ENCODE data around the gene APBA2. TPM values are rescaled to one million over a fixed set of nuclear protein-coding genes. Genes with fewer than 3 reads are reported as not detected.

The APBA2 gene
- total and polyA plus RNA-seq, 10 of the 15 experiments (the other 5 are each of a cell fraction or from before 2014, with no cell fraction given) = 0.06 to 0.26 (median 0.07) TPM; not detected in 7

DNA sequence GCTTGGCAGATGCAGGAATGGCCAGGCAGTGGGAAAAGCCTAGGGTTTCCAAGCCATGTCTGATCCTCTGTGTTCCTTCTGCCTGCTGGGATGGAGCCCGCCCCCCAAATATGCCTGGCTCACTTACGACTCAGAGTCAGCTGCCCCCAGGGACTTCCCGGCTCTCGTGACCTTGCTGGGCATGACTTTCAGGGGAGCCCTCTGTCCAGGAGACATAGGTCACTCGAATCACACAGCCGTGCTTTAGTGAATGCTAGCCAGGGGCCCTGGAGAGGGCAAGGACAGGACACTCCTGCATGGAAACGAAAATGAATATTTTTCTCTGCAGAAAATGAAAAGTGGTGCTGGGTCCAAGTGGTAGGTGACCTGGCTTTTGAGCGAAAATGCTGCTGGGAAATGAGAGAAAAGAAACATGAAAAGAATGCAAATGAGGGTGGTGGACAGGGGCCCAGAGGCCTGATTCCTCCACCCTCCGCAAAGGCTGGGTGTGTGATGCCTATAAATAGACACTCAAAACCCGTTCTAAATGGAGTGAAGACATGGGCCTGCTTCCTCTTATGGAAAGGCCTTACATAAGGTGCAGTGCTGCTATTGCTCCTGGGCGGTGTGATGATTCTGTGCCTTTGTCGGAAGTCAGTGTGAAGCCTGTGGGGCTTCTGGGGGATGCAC lies 107.4 kb downstream of the APBA2 start:
- H3K27me3 ChIP-seq (replicated peaks in 1 of 2; ENCODE audit: control insufficient read depth in 2 of 2, insufficient read depth in 2 of 2, low read length in 1 of 2) = no peaks in the 10 kb centered on the region; a peak in 2 of 4 replicates
- no peak overlapping the region for H3K9ac ChIP-seq (ENCODE audit: control insufficient read depth, insufficient read depth, low read length)
- in situ Hi-C loops (cut with MboI) (no loop called here), intact Hi-C loops (cut with micrococcal nuclease; ENCODE audit: unreplicated experiment) (no loop called here)
- FAIRE-seq = no peak
- no peaks in the 10 kb centered on the region for H3K36me3 ChIP-seq (ENCODE audit: control insufficient read depth in 2 of 2, insufficient read depth in 2 of 2, low read length in 1 of 2)
- RAD21 ChIA-PET (ENCODE audit: unreplicated experiment) = no interaction called here
- TF ChIP-seq BMI1 (IDR thresholded peaks at IDR 0.05; ENCODE audit: borderline replicate concordance) = no peak
- TF ChIP-seq, protein P1, sequence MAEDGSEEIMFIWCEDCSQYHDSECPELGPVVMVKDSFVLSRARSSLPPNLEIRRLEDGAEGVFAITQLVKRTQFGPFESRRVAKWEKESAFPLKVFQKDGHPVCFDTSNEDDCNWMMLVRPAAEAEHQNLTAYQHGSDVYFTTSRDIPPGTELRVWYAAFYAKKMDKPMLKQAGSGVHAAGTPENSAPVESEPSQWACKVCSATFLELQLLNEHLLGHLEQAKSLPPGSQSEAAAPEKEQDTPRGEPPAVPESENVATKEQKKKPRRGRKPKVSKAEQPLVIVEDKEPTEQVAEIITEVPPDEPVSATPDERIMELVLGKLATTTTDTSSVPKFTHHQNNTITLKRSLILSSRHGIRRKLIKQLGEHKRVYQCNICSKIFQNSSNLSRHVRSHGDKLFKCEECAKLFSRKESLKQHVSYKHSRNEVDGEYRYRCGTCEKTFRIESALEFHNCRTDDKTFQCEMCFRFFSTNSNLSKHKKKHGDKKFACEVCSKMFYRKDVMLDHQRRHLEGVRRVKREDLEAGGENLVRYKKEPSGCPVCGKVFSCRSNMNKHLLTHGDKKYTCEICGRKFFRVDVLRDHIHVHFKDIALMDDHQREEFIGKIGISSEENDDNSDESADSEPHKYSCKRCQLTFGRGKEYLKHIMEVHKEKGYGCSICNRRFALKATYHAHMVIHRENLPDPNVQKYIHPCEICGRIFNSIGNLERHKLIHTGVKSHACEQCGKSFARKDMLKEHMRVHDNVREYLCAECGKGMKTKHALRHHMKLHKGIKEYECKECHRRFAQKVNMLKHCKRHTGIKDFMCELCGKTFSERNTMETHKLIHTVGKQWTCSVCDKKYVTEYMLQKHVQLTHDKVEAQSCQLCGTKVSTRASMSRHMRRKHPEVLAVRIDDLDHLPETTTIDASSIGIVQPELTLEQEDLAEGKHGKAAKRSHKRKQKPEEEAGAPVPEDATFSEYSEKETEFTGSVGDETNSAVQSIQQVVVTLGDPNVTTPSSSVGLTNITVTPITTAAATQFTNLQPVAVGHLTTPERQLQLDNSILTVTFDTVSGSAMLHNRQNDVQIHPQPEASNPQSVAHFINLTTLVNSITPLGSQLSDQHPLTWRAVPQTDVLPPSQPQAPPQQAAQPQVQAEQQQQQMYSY (CRISPR knock-in tag; IDR thresholded peaks at IDR 0.05) = no peak
- TF ChIP-seq EZH2 (IDR thresholded peaks at IDR 0.05; ENCODE audit: borderline replicate concordance, control insufficient read depth, low read depth, low read length) = no peak
- TF ChIP-seq PML (IDR thresholded peaks at IDR 0.05; ENCODE audit: low read length) = no peak
- TF ChIP-seq MYC (IDR thresholded peaks at IDR 0.05; ENCODE audit: insufficient read depth, insufficient read length, insufficient replicate concordance, low read length, severe bottlenecking) = no peak
- TF ChIP-seq, protein P2, sequence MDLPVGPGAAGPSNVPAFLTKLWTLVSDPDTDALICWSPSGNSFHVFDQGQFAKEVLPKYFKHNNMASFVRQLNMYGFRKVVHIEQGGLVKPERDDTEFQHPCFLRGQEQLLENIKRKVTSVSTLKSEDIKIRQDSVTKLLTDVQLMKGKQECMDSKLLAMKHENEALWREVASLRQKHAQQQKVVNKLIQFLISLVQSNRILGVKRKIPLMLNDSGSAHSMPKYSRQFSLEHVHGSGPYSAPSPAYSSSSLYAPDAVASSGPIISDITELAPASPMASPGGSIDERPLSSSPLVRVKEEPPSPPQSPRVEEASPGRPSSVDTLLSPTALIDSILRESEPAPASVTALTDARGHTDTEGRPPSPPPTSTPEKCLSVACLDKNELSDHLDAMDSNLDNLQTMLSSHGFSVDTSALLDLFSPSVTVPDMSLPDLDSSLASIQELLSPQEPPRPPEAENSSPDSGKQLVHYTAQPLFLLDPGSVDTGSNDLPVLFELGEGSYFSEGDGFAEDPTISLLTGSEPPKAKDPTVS (IDR thresholded peaks at IDR 0.05; ENCODE audit: low read depth, low read length) = no peak
- no peak for TF ChIP-seq CREM (IDR thresholded peaks at IDR 0.05; ENCODE audit: low read depth)
- TF ChIP-seq, protein P3, sequence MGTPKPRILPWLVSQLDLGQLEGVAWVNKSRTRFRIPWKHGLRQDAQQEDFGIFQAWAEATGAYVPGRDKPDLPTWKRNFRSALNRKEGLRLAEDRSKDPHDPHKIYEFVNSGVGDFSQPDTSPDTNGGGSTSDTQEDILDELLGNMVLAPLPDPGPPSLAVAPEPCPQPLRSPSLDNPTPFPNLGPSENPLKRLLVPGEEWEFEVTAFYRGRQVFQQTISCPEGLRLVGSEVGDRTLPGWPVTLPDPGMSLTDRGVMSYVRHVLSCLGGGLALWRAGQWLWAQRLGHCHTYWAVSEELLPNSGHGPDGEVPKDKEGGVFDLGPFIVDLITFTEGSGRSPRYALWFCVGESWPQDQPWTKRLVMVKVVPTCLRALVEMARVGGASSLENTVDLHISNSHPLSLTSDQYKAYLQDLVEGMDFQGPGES (IDR thresholded peaks at IDR 0.05) = no peak
- no peak for TF ChIP-seq GABPA (IDR thresholded peaks at IDR 0.05; ENCODE audit: low read depth)
- TF ChIP-seq ESRRA (IDR thresholded peaks at IDR 0.05; ENCODE audit: low read length) = no peak
- H3K4me3 ChIP-seq = no peak overlapping the region
- no peak for DNase-seq (ENCODE audit: low read depth, low spot score)
- BruUV-seq (replicated peaks) = no TSS peak
- no peaks in the 10 kb centered on the region for H3K79me2 ChIP-seq (ENCODE audit: control insufficient read depth, insufficient read depth, low read length)
- H2AFZ ChIP-seq (ENCODE audit: control insufficient read depth, low read depth, low read length) = no peak overlapping the region
- no peak overlapping the region for H3K27ac ChIP-seq (ENCODE audit: control insufficient read depth, insufficient read depth)
- POLR2A ChIA-PET = no interaction called here
- no peak for ATAC-seq
- CTCF ChIA-PET = no interaction called here
- no peaks in the 10 kb centered on the region for H3K4me1 ChIP-seq (ENCODE audit: control insufficient read depth, insufficient read depth, low read length)
- SMC1A ChIA-PET (ENCODE audit: uncharacterized antibody, unreplicated experiment) = no interaction called here
- H4K20me1 ChIP-seq (ENCODE audit: control insufficient read depth, insufficient read depth) = no peaks in the 10 kb centered on the region
- WGBS (ENCODE audit: insufficient coverage, insufficient replicate concordance, low lambda C conversion rate, missing lambda C conversion rate) = 22% methylated on average over 12 of the region's 12 CpGs
- no peaks in the 10 kb centered on the region for H3K9me3 ChIP-seq (replicated peaks; ENCODE audit: control insufficient read depth, insufficient read depth, low read length)
- no peak overlapping the region for H3K4me2 ChIP-seq (ENCODE audit: control insufficient read depth, insufficient read depth)
